ENCODE measurements around the gene USP35. TPM values are rescaled to one million over a fixed set of nuclear protein-coding genes. Genes with fewer than 3 reads are reported as not detected.

Gene USP35, protein sequence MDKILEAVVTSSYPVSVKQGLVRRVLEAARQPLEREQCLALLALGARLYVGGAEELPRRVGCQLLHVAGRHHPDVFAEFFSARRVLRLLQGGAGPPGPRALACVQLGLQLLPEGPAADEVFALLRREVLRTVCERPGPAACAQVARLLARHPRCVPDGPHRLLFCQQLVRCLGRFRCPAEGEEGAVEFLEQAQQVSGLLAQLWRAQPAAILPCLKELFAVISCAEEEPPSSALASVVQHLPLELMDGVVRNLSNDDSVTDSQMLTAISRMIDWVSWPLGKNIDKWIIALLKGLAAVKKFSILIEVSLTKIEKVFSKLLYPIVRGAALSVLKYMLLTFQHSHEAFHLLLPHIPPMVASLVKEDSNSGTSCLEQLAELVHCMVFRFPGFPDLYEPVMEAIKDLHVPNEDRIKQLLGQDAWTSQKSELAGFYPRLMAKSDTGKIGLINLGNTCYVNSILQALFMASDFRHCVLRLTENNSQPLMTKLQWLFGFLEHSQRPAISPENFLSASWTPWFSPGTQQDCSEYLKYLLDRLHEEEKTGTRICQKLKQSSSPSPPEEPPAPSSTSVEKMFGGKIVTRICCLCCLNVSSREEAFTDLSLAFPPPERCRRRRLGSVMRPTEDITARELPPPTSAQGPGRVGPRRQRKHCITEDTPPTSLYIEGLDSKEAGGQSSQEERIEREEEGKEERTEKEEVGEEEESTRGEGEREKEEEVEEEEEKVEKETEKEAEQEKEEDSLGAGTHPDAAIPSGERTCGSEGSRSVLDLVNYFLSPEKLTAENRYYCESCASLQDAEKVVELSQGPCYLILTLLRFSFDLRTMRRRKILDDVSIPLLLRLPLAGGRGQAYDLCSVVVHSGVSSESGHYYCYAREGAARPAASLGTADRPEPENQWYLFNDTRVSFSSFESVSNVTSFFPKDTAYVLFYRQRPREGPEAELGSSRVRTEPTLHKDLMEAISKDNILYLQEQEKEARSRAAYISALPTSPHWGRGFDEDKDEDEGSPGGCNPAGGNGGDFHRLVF
- 14.1 and 14.5 TPM in 2 replicates for total RNA-seq

GRCh38 chr11:78188286-78189173 lies at the start of gene USP35, which contains the start of gene KCTD21:
Gene USP35, plus strand, starts transcription at chr11:78188919. Its CDS starts 7,327 bp downstream, at chr11:78196246.
Gene KCTD21, minus strand, starts transcription at chr11:78188626. Its CDS starts 14,072 bp downstream, at chr11:78174554.

DNA sequence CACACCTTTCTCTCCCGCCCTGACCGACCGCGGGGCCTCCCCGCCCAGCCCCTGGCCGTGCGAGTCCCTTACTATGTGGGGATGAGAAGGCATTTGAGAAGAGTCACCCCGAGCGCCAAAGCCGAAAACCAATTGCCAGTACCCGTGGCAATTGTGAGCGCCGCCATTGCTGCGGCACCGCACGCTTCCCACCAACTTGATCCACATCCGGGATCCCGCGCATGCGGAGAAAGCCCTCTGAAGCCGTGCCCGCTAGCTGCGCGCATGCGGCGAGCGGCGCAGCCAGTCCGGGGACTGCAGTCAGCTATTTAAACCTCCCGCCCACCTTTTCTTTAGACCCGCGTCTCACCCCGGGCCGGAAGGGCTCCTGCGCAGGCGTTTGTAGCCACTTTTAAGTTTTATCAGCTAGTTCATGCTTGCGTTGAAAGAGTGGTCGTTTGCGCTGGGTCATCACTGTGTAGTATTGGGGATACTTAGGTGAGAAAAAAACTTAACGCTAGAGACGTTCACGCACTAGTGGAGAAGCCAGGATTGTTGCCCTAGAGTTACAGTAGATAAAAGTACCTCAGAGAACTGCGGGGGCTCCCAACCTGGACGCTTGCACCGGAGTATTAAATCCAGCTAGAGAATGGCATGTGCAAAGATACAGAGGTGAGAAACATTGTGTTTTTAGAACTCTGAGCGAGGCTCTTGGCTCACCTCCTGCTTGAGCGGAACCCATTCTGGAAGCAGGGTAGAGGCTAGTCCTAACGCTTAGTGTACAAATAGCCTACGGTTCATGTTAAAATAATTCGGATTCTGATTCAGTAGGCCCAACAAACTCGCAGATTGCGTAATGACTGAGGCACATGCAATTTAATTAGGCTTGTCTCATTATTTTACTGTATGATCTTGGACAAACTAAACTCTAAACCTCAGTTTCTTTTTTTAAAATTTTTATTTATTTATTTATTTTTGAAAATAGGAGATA lies 49.0 kb upstream of the USP35 start, which contains the start of gene ALG8:
Gene ALG8 (minus strand): TSS at position 205 of the 970 bp plus-strand sequence. CDS start 38 bp downstream, at position 167.

Other genes starting within 250 kb of the USP35 start
- gene INTS4, start 194.3 kb upstream of the USP35 start, total RNA-seq, result 30.0 and 31.8 TPM in 2 replicates
- gene KCTD14, start 165.6 kb upstream of the USP35 start, total RNA-seq, result 0.13 and 0.25 TPM in 2 replicates
- not detected in 2 replicates for gene THRSP, start 125.1 kb upstream of the USP35 start, total RNA-seq
- gene NDUFC2, start 109.1 kb upstream of the USP35 start, total RNA-seq, result 76.5 and 89.8 TPM in 2 replicates
- gene ALG8, start 49.3 kb upstream of the USP35 start, total RNA-seq, result 23.3 and 39.1 TPM in 2 replicates
- 7.9 and 8.6 TPM in 2 replicates for gene KCTD21, start 293 bp upstream of the USP35 start, total RNA-seq
- 13.3 and 15.7 TPM in 2 replicates for gene GAB2, start 228.9 kb downstream of the USP35 start, total RNA-seq